Nephron progenitor cell (in vitro differentiated cells): ENCODE data around the gene COL26A1.

Experiments used
- DNase-seq: peaks from one replicate; pipeline ENCODE4 v3.0.0; 2021
- H3K27ac Mint-ChIP-seq: 2 replicates; pipeline ENCODE4 v1.8.0; 2021; ENCODE audit warnings: mild to moderate bottlenecking, moderate library complexity, mixed read lengths
- H3K27me3 Mint-ChIP-seq: 2 replicates; pipeline ENCODE4 v1.8.0; 2021; ENCODE audit warnings: mild to moderate bottlenecking, low read depth, mixed read lengths; ENCODE audit not compliant: poor library complexity
- H3K36me3 Mint-ChIP-seq: 2 replicates; pipeline ENCODE4 v1.8.0; 2021; ENCODE audit warnings: low read depth, mixed read lengths
- H3K4me1 Mint-ChIP-seq: 2 replicates; pipeline ENCODE4 v1.8.0; 2021; ENCODE audit warnings: mixed read lengths
- H3K4me3 Mint-ChIP-seq: 2 replicates; pipeline ENCODE4 v1.8.0; 2021; ENCODE audit warnings: mild to moderate bottlenecking, moderate library complexity, mixed read lengths
- H3K9me3 Mint-ChIP-seq: 2 replicates; pipeline ENCODE4 v1.8.0; 2021; ENCODE audit warnings: mild to moderate bottlenecking, moderate library complexity, mixed read lengths
- CTCF ChIP-seq: fragments of 200-600 bp; sonication (generic); IDR thresholded peaks from 2 replicates; pipeline ENCODE4 v1.5.0; 2021; ENCODE audit warnings: antibody characterized with exemption

The COL26A1 gene

GRCh38 chr7:101412976-101413375 lies 50.3 kb downstream of the COL26A1 start:
- no peak for TF ChIP-seq CTCF
- Mint-ChIP-seq H3K27me3 (peaks cover 6% of the 10 kb centered on the region), H3K4me1 (peaks cover 43% of the 10 kb centered on the region), H3K9me3 (peaks cover 37% of the 10 kb centered on the region), H3K4me3 (no peak overlapping the region), H3K27ac (no peak overlapping the region), H3K36me3 (peaks cover 65% of the 10 kb centered on the region)
- DNase-seq, result no peak

GRCh38 chr7:101418694-101419093 lies 56.0 kb downstream of the COL26A1 start:
- H3K36me3 Mint-ChIP-seq, result peaks cover 41% of the 10 kb centered on the region
- TF ChIP-seq CTCF, result no peak

GRCh38 chr7:101419831-101420230 lies 57.2 kb downstream of the COL26A1 start:
- no peak overlapping the region for H3K4me3 Mint-ChIP-seq
- H3K36me3 Mint-ChIP-seq, result peaks cover 41% of the 10 kb centered on the region
- H3K4me1 Mint-ChIP-seq, result peaks cover 45% of the 10 kb centered on the region
- no peak for TF ChIP-seq CTCF
- H3K9me3 Mint-ChIP-seq, result no peaks in the 10 kb centered on the region
- no peaks in the 10 kb centered on the region for H3K27me3 Mint-ChIP-seq
- no peak overlapping the region for H3K27ac Mint-ChIP-seq
- DNase-seq, result no peak

More at GRCh38 chr7:101418694-101419093, 56.0 kb downstream of the COL26A1 start:
- no peak overlapping the region for H3K27ac Mint-ChIP-seq
- H3K9me3 Mint-ChIP-seq, result no peaks in the 10 kb centered on the region
- H3K4me3 Mint-ChIP-seq, result no peak overlapping the region
- DNase-seq, result no peak
- peaks cover 54% of the 10 kb centered on the region for H3K4me1 Mint-ChIP-seq
- H3K27me3 Mint-ChIP-seq, result no peaks in the 10 kb centered on the region

- H3K27me3 Mint-ChIP-seq, result no peaks in the 10 kb centered on the region
- H3K9me3 Mint-ChIP-seq, result no peaks in the 10 kb centered on the region
- DNase-seq, result peak; percentile 37
- peaks cover 45% of the 10 kb centered on the region for H3K36me3 Mint-ChIP-seq
- TF ChIP-seq CTCF, result no peak
- peaks cover 44% of the 10 kb centered on the region for H3K4me1 Mint-ChIP-seq
- no peak overlapping the region for H3K4me3 Mint-ChIP-seq
- H3K27ac Mint-ChIP-seq, result no peak overlapping the region
Measured at GRCh38 chr7:101420436-101420835, 57.8 kb downstream of the COL26A1 start.

GRCh38 chr7:101422356-101423195 lies 59.9 kb downstream of the COL26A1 start:
- Mint-ChIP-seq H3K36me3 (peaks cover 44% of the 10 kb centered on the region), H3K27ac (peak overlapping the region; percentile 39), H3K4me3 (no peak overlapping the region), H3K9me3 (peaks cover 7% of the 10 kb centered on the region), H3K4me1 (peaks cover 40% of the 10 kb centered on the region), H3K27me3 (no peaks in the 10 kb centered on the region)
- peak; percentile 50 for DNase-seq
- TF ChIP-seq CTCF, result no peak
